ENCODE measurements around the gene PFDN1. TPM values are rescaled to one million over a fixed set of nuclear protein-coding genes. Genes with fewer than 3 reads are reported as not detected.

The PFDN1 gene
- total RNA-seq, 1 experiment from 2014 or later, result 48.9 TPM

DNA sequence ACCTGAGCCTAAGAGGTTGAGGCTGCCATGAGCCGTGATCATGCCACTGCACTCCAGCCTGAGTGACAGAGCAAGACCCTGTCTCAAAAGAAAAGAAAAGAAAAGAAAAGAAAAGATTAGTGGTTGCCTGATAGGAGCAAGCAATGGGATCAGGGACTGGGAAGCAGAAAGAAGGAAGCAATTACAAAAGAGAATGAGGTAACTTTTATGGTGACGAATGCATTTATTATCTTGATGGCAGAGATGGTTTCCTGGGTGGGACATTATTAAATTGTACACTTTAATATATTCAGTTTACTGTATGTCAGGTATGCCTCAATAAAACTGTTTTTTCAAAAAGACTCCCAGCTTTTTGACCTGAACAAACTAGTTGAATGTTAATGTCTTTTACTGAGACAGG lies 7.5 kb upstream of the PFDN1 start:
- RAD21 ChIA-PET (ENCODE audit: low non-redundant PET in 1 of 2, low total read pairs in 2 of 2, uncharacterized antibody in 2 of 2, unreplicated experiment in 2 of 2), result no interaction called here
- H3K4me3 ChIP-seq (replicated peaks in 1 of 2; ENCODE audit: low read depth in 1 of 2, low read length in 2 of 2), result no peak overlapping the region
- H3K79me2 ChIP-seq (ENCODE audit: insufficient read depth, low read length), result no peaks in the 10 kb centered on the region
- BruUV-seq (replicated peaks), result no TSS peak
- H3K27me3 ChIP-seq (ENCODE audit: insufficient read depth, low read length), result no peaks in the 10 kb centered on the region
- no peak overlapping the region for H3K27ac ChIP-seq (ENCODE audit: low read depth, low read length)
- H3K9me2 ChIP-seq (ENCODE audit: insufficient read depth), result no peaks in the 10 kb centered on the region
- CTCF ChIA-PET, result no interaction called here
- no peaks in the 10 kb centered on the region for H3K36me3 ChIP-seq (ENCODE audit: control insufficient read depth in 1 of 2, insufficient read depth in 2 of 2, low read length in 2 of 2)
- peaks cover 3 to 24% of the 10 kb centered on the region in 2 experiments; a peak in 3 of 4 replicates for H3K4me1 ChIP-seq (ENCODE audit: control insufficient read depth in 1 of 2, insufficient read depth in 2 of 2, low read length in 2 of 2)
- peak overlapping the region; percentile 96 for H2AFZ ChIP-seq (ENCODE audit: low read depth, low read length, poor library complexity, severe bottlenecking)
- DNase-seq (ENCODE audit: low read depth, low spot score) (no peak), ATAC-seq (no peak)
- no peaks in the 10 kb centered on the region for H4K20me1 ChIP-seq (ENCODE audit: insufficient read depth)
- TF ChIP-seq ZFX (IDR thresholded peaks at IDR 0.05) (no peak), SIN3A (IDR thresholded peaks at IDR 0.05; ENCODE audit: low read depth) (no peak)
- intact Hi-C loops (cut with micrococcal nuclease), result no loop called here
- no peak overlapping the region for H3K9ac ChIP-seq (ENCODE audit: low read length)
- H3K9me3 ChIP-seq (ENCODE audit: control insufficient read depth in 1 of 2, insufficient read depth in 1 of 2, low read depth in 1 of 2, low read length in 2 of 2), result no peaks in the 10 kb centered on the region
- POLR2A ChIA-PET, result interaction anchor here (1.4 kb wide), 1 partner anchor 36 kb away, joined by 8 read pairs; the partner anchor contains the start of gene HBEGF
- H3K4me2 ChIP-seq (ENCODE audit: low read length), result peak overlapping the region; percentile 48

DNA sequence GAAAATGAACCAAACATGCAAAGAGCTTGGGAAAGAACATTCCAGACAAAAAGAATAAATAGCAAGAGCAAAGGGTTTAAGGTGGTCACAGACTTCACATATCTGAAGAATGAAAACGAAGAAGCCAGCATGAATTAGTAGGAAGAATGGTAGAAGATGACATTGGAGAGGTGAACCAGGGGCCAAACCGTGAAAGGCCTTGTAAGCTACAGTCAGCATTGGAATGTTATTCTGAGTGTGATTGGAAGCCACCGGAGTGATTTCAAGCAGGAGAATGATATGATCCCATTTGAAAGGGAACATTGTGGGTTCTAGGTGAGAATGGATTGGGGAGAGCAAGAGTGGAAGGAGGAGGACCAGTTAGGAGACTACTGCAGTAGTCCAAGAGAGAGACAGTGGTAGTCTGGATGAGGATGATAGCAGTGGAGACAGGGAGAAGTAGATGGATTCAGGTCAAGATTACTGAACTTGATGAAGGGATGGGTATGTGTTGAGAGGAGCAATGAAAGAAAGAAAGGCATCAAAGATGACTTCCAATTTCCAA lies 6.9 kb upstream of the PFDN1 start:
- Histone ChIP-seq H3K9me3 (ENCODE audit: control insufficient read depth in 1 of 2, insufficient read depth in 1 of 2, low read depth in 1 of 2, low read length in 2 of 2) (no peaks in the 10 kb centered on the region), H3K4me1 (ENCODE audit: control insufficient read depth in 1 of 2, insufficient read depth in 2 of 2, low read length in 2 of 2) (peaks cover 3 to 24% of the 10 kb centered on the region in 2 experiments; a peak in 3 of 4 replicates), H3K27me3 (ENCODE audit: insufficient read depth, low read length) (no peaks in the 10 kb centered on the region), H3K9me2 (ENCODE audit: insufficient read depth) (no peaks in the 10 kb centered on the region), H3K79me2 (ENCODE audit: insufficient read depth, low read length) (no peaks in the 10 kb centered on the region), H3K9ac (ENCODE audit: low read length) (no peak overlapping the region), H3K4me2 (ENCODE audit: low read length) (no peak overlapping the region), H4K20me1 (ENCODE audit: insufficient read depth) (no peaks in the 10 kb centered on the region), H3K4me3 (replicated peaks in 1 of 2; ENCODE audit: low read depth in 1 of 2, low read length in 2 of 2) (no peak overlapping the region), H3K36me3 (ENCODE audit: control insufficient read depth in 1 of 2, insufficient read depth in 2 of 2, low read length in 2 of 2) (no peaks in the 10 kb centered on the region), H2AFZ (ENCODE audit: low read depth, low read length, poor library complexity, severe bottlenecking) (peak overlapping the region; percentile 96), H3K27ac (ENCODE audit: low read depth, low read length) (no peak overlapping the region)
- ChIA-PET POLR2A (no interaction called here), RAD21 (ENCODE audit: low non-redundant PET in 1 of 2, low total read pairs in 2 of 2, uncharacterized antibody in 2 of 2, unreplicated experiment in 2 of 2) (no interaction called here), CTCF (no interaction called here)
- no TSS peak for BruUV-seq (replicated peaks)
- no peak for ATAC-seq
- intact Hi-C loops (cut with micrococcal nuclease), result no loop called here
- no peak for TF ChIP-seq ELF1 (IDR thresholded peaks at IDR 0.05; ENCODE audit: borderline replicate concordance, low read depth)
- no peak for TF ChIP-seq ZNF274 (IDR thresholded peaks at IDR 0.05; ENCODE audit: low read depth, low read length)
- TF ChIP-seq, protein P1, sequence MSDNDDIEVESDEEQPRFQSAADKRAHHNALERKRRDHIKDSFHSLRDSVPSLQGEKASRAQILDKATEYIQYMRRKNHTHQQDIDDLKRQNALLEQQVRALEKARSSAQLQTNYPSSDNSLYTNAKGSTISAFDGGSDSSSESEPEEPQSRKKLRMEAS (IDR thresholded peaks at IDR 0.05), result no peak
- DNase-seq (ENCODE audit: low read depth, low spot score), result no peak
